Endothelial cell of umbilical vein (primary cell): Measurements from ENCODE around the gene RAPGEF4. TPM values are rescaled to one million over a fixed set of nuclear protein-coding genes. Genes with fewer than 3 reads are reported as not detected.
A peak's percentile ranks its signal among the peaks of the same experiment; 100 is the strongest.

Experiments
- BruUV-seq: library from RNA; stranded (reverse); fragments of 400-500 nt; replicated peaks from 2 replicates; lab custom pipeline; 2021; lab: Mats Ljungman, UMichigan
- CTCF ChIA-PET: fragments of 300-600, 350-600 bp; sonication (Branson Sonifier 250); formaldehyde crosslinking; loops from one replicate; lab custom pipeline; 2021; ENCODE audit warnings: antibody characterized with exemption, inconsistent platforms; lab: Charles Lee
- POLR2A ChIA-PET: fragments of 300-600, 350-600 bp; sonication (Branson Sonifier 250); formaldehyde crosslinking; loops from one replicate; lab custom pipeline; 2021; ENCODE audit warnings: antibody characterized with exemption, inconsistent platforms; lab: Charles Lee
- DNase-seq: peaks from one replicate; pipeline ENCODE4 v3.0.0-alpha.2; 2011; ENCODE audit warnings: low read depth, low spot score
- FAIRE-seq: peaks from 2 replicates; lab custom pipeline; 2011; peaks lifted over from hg19 to GRCh38; lab: Jason Lieb, UNC
- H2AFZ ChIP-seq: 2 replicates; pipeline ENCODE4 v1.6.0; 2012; ENCODE audit warnings: low read depth, low read length, control low read depth, inconsistent platforms
- H3K27ac ChIP-seq: 2 replicates; pipeline ENCODE4 v1.5.1; 2011; ENCODE audit warnings: low read depth, mild to moderate bottlenecking, control low read depth, low read length, moderate library complexity; ENCODE audit not compliant: insufficient read depth
- H3K27me3 ChIP-seq, 2 experiments: 2 replicates each; pipeline versions ENCODE4 v1.6.0 to v1.6.1; 2011; ENCODE audit warnings: low read length in 2 of 2, mixed read lengths in 1 of 2; ENCODE audit not compliant: control insufficient read depth in 2 of 2, insufficient read depth in 2 of 2
- H3K36me3 ChIP-seq, 2 experiments: 2 replicates in 1 of 2; 3 replicates in 1 of 2; pipeline ENCODE4 v1.5.1; 2011; ENCODE audit warnings: low read length in 2 of 2, mild to moderate bottlenecking in 1 of 2, moderate library complexity in 1 of 2; ENCODE audit not compliant: control insufficient read depth in 2 of 2, insufficient read depth in 2 of 2; ENCODE audit errors: extremely low read depth in 1 of 2
- H3K4me1 ChIP-seq: 3 replicates; pipeline ENCODE4 v1.5.1; 2011; ENCODE audit warnings: mild to moderate bottlenecking, low read length; ENCODE audit not compliant: control insufficient read depth, insufficient read depth; ENCODE audit errors: extremely low read depth
- H3K4me2 ChIP-seq: 2 replicates; pipeline ENCODE4 v1.6.1; 2011; ENCODE audit warnings: low read length, control low read depth, mixed read lengths; ENCODE audit not compliant: insufficient read depth
- H3K4me3 ChIP-seq, 3 experiments: fragments of 200-600 bp in 1 of 3; sonication (generic), shearing (Covaris generic) in 1 of 3; replicated peaks in 1 of 3; 2 replicates each; pipeline ENCODE4 v1.5.1; 2011 to 2016; ENCODE audit warnings: control low read depth in 3 of 3, low read length in 3 of 3, mild to moderate bottlenecking in 2 of 3, inconsistent platforms in 1 of 3, low read depth in 1 of 3, moderate library complexity in 1 of 3; ENCODE audit not compliant: insufficient read depth in 1 of 3
- H3K79me2 ChIP-seq: 2 replicates; pipeline ENCODE4 v1.6.0; 2012; ENCODE audit warnings: low read length, inconsistent platforms; ENCODE audit not compliant: control insufficient read depth, insufficient read depth
- H3K9ac ChIP-seq: replicated peaks from 2 replicates; pipeline ENCODE3; 2011; ENCODE audit warnings: low read length, control low read depth; ENCODE audit not compliant: insufficient read depth; ENCODE audit errors: extremely low read depth
- H3K9me1 ChIP-seq: replicated peaks from 3 replicates; pipeline ENCODE4 v1.6.0; 2011; ENCODE audit warnings: mild to moderate bottlenecking, low read length; ENCODE audit not compliant: control insufficient read depth, insufficient read depth; ENCODE audit errors: extremely low read depth
- H3K9me3 ChIP-seq: replicated peaks from 2 replicates; pipeline ENCODE4 v1.5.1; 2012; ENCODE audit warnings: low read length, inconsistent platforms; ENCODE audit not compliant: control insufficient read depth, insufficient read depth
- H4K20me1 ChIP-seq: replicated peaks from 2 replicates; pipeline ENCODE3; 2011; ENCODE audit warnings: mild to moderate bottlenecking, low read length; ENCODE audit not compliant: control insufficient read depth, insufficient read depth; ENCODE audit errors: extremely low read depth
- EZH2 ChIP-seq: IDR thresholded peaks from 2 replicates; pipeline ENCODE4 v1.6.1; 2012; ENCODE audit warnings: borderline replicate concordance, low read depth, mild to moderate bottlenecking, moderate library complexity, low read length, inconsistent platforms; ENCODE audit not compliant: severe bottlenecking
- FOS ChIP-seq: IDR thresholded peaks from 2 replicates; pipeline ENCODE4 v1.6.1; 2011; ENCODE audit warnings: mild to moderate bottlenecking, low read length, moderate library complexity, borderline replicate concordance; ENCODE audit not compliant: insufficient read depth
- GATA2 ChIP-seq: IDR thresholded peaks from 2 replicates; pipeline ENCODE4 v1.7.0; 2011; ENCODE audit warnings: low read depth, mild to moderate bottlenecking, moderate library complexity, mixed read lengths, low read length; ENCODE audit not compliant: insufficient read length, insufficient read depth
- JUN ChIP-seq: IDR thresholded peaks from 2 replicates; pipeline ENCODE4 v1.6.1; 2011; ENCODE audit warnings: borderline replicate concordance, low read depth; ENCODE audit not compliant: insufficient read length, insufficient read depth
- MAX ChIP-seq: IDR thresholded peaks from 2 replicates; pipeline ENCODE4 v1.6.1; 2011; ENCODE audit not compliant: insufficient read depth, insufficient read length
- POLR2A ChIP-seq: IDR thresholded peaks from 2 replicates; pipeline ENCODE4 v1.6.1; 2012; ENCODE audit warnings: low read depth, mild to moderate bottlenecking, control low read depth, low read length
- POLR2AphosphoS5 ChIP-seq: IDR thresholded peaks from 2 replicates; pipeline ENCODE4 v1.6.1; 2012; ENCODE audit warnings: low read depth, mild to moderate bottlenecking, control low read depth, low read length, moderate library complexity; ENCODE audit not compliant: insufficient read depth
- dilution Hi-C: fragments of 300-500 bp; cut with MboI; formaldehyde crosslinking; loops from one replicate; pipeline ENCODE4 v1.15.0; 2019; ENCODE audit warnings: low sequenced_read_pairs; ENCODE audit not compliant: extremely low pct_ligation_motif_present
- intact Hi-C: fragments of 100-400 bp; cut with micrococcal nuclease; formaldehyde crosslinking; loops from one replicate; pipeline ENCODE4 v1.10.0; 2022
- polyA plus RNA-seq, 4 experiments: library from polyadenylated mRNA; depleted of rRNA in 3 of 4; stranded (reverse) in 3 of 4; unstranded in 1 of 4; fragments of >200 nt; gene quantifications; 2 replicates each; pipeline versions ENCODE4 v1.2.1 to v1.2.3, GENCODE V29; 2011 to 2012; ENCODE audit warnings: missing spikeins in 1 of 4
- total RNA-seq: library from RNA; stranded (reverse); gene quantifications from 2 replicates; pipeline ENCODE4 v1.2.3, GENCODE V29; 2021
- TF ChIP-seq, protein P1 (sequence below), 2 donors: IDR thresholded peaks; 1 replicate in 1 of 2; 2 replicates in 1 of 2; pipeline ENCODE4 v1.5.1; 2011; ENCODE audit warnings: low read length in 2 of 2, mild to moderate bottlenecking in 2 of 2, moderate library complexity in 2 of 2, control low read depth in 1 of 2, inconsistent platforms in 1 of 2, low read depth in 1 of 2; ENCODE audit not compliant: insufficient read depth in 1 of 2; ENCODE audit errors: extremely low read depth in 1 of 2

The RAPGEF4 gene
- total and polyA plus RNA-seq, 2 donors (not counting 3 experiments of a cell fraction or from before 2014, with no cell fraction given): 7.2 to 9.2 TPM

- H3K4me2 ChIP-seq: peak overlapping the region; percentile 46
- H3K4me3 ChIP-seq: no peak overlapping the region
- no peaks in the 10 kb centered on the region for H3K9me3 ChIP-seq
- no peak overlapping the region for H3K9ac ChIP-seq
- peaks cover 3% of the 10 kb centered on the region for H3K4me1 ChIP-seq
- H3K9me1 ChIP-seq: no peaks in the 10 kb centered on the region
- H4K20me1 ChIP-seq: no peaks in the 10 kb centered on the region
- H3K27ac ChIP-seq: no peak overlapping the region
- dilution Hi-C loops: no loop called here
- no peaks in the 10 kb centered on the region for H3K36me3 ChIP-seq
- CTCF ChIA-PET: no interaction called here
- no TSS peak for BruUV-seq
- intact Hi-C loops: no loop called here
- no peak overlapping the region for H2AFZ ChIP-seq
- POLR2A ChIA-PET: no interaction called here
- H3K79me2 ChIP-seq: no peaks in the 10 kb centered on the region
- peak; percentile 10 for DNase-seq
- FAIRE-seq: no peak
- TF ChIP-seq FOS: peak; percentile 24
- TF ChIP-seq JUN: no peak
- no peak for TF ChIP-seq POLR2A
- TF ChIP-seq MAX: no peak
- no peak for TF ChIP-seq GATA2
- no peak for TF ChIP-seq EZH2
- TF ChIP-seq, protein P1, sequence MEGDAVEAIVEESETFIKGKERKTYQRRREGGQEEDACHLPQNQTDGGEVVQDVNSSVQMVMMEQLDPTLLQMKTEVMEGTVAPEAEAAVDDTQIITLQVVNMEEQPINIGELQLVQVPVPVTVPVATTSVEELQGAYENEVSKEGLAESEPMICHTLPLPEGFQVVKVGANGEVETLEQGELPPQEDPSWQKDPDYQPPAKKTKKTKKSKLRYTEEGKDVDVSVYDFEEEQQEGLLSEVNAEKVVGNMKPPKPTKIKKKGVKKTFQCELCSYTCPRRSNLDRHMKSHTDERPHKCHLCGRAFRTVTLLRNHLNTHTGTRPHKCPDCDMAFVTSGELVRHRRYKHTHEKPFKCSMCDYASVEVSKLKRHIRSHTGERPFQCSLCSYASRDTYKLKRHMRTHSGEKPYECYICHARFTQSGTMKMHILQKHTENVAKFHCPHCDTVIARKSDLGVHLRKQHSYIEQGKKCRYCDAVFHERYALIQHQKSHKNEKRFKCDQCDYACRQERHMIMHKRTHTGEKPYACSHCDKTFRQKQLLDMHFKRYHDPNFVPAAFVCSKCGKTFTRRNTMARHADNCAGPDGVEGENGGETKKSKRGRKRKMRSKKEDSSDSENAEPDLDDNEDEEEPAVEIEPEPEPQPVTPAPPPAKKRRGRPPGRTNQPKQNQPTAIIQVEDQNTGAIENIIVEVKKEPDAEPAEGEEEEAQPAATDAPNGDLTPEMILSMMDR (IDR thresholded peaks at IDR 0.05; ENCODE audit: extremely low read depth in 1 of 2, insufficient read depth in 1 of 2, low read depth in 1 of 2, low read length in 2 of 2): no peak
- no peak for TF ChIP-seq POLR2AphosphoS5
- H3K27me3 ChIP-seq: peaks cover 0 to 3% of the 10 kb centered on the region in 2 experiments
Observed at GRCh38 chr2:172763079-172763478, 27.4 kb downstream of the RAPGEF4 start.
